HepG2 (cell line): ENCODE measurements around the gene CELF2. TPM values are rescaled to one million over a fixed set of nuclear protein-coding genes. Genes with fewer than 3 reads are reported as not detected.
A peak's percentile ranks its signal among the peaks of the same experiment; 100 is the strongest.

Experiments
- ATAC-seq: fragments of 200-7000 bp; cut with Tn5 transposase; 3 replicates; pipeline ENCODE4 v1.9.1; 2020; ENCODE audit warnings: mild to moderate bottlenecking, moderate library complexity
- BruUV-seq: library from RNA; stranded (reverse); fragments of 400-500 nt; replicated peaks from 2 replicates; lab custom pipeline; 2021; lab: Mats Ljungman, UMichigan
- CTCF ChIA-PET: fragments of 300-600 bp; formaldehyde crosslinking; extraction: SDS; loops from one replicate; lab custom pipeline; 2021; ENCODE audit warnings: low total read pairs, inconsistent platforms, low intra/inter-chr PET ratio; lab: Yijun Ruan, JAX
- POLR2A ChIA-PET: fragments of 350-600 bp; sonication (Branson Sonifier 250); formaldehyde crosslinking; loops from one replicate; lab custom pipeline; 2020; ENCODE audit warnings: antibody characterized with exemption, inconsistent platforms; lab: Yijun Ruan, JAX
- DNase-seq: peaks from one replicate; pipeline ENCODE4 v3.0.0-alpha.2; 2015; ENCODE audit warnings: low spot score
- FAIRE-seq: peaks from 3 replicates; lab custom pipeline; 2011; peaks lifted over from hg19 to GRCh38; lab: Jason Lieb, UNC
- H2AFZ ChIP-seq: one replicate; pipeline ENCODE4 v1.6.1; 2011; ENCODE audit warnings: low read length, inconsistent platforms
- H3K27ac ChIP-seq: fragments of 300-600 bp; 3 replicates; pipeline ENCODE4 v1.8.0; 2011; ENCODE audit warnings: mixed run types, mild to moderate bottlenecking, mixed read lengths, low read length, inconsistent platforms; ENCODE audit not compliant: insufficient read depth; ENCODE audit errors: extremely low read length
- H3K27me3 ChIP-seq, 2 experiments: fragments of 200-600 bp in 1 of 2; 2 replicates in 1 of 2; 3 replicates in 1 of 2; pipeline versions ENCODE4 v1.6.0 to v1.8.0; 2011; ENCODE audit warnings: low read length in 2 of 2, mild to moderate bottlenecking in 2 of 2, moderate library complexity in 2 of 2, inconsistent platforms in 1 of 2; ENCODE audit not compliant: insufficient read depth in 2 of 2, control insufficient read depth in 1 of 2
- H3K36me3 ChIP-seq, 2 experiments: fragments of 200-600 bp in 1 of 2; replicated peaks in 1 of 2; 2 replicates in 1 of 2; 3 replicates in 1 of 2; pipeline versions ENCODE4 v1.5.1 to v1.8.0; 2011; ENCODE audit warnings: low read length in 2 of 2, inconsistent platforms in 1 of 2; ENCODE audit not compliant: insufficient read depth in 2 of 2, control insufficient read depth in 1 of 2
- H3K4me1 ChIP-seq: 2 replicates; pipeline ENCODE4 v1.5.1; 2012; ENCODE audit warnings: low read length, inconsistent platforms; ENCODE audit not compliant: insufficient read depth
- H3K4me2 ChIP-seq: 2 replicates; pipeline ENCODE4 v1.6.0; 2011; ENCODE audit warnings: low read depth, low read length, inconsistent platforms
- H3K4me3 ChIP-seq, 3 experiments: fragments of 200-600 bp in 1 of 3; sonication (generic), shearing (Covaris generic) in 1 of 3; replicated peaks in 1 of 3; 2 replicates each; pipeline ENCODE4 v1.5.1; 2011 to 2016; ENCODE audit warnings: low read length in 3 of 3, inconsistent platforms in 2 of 3, low read depth in 2 of 3, mild to moderate bottlenecking in 2 of 3, control low read depth in 1 of 3, mixed read lengths in 1 of 3; ENCODE audit not compliant: insufficient read depth in 1 of 3
- H3K79me2 ChIP-seq: one replicate; pipeline ENCODE4 v1.6.1; 2011; ENCODE audit warnings: low read length, inconsistent platforms; ENCODE audit not compliant: insufficient read depth
- H3K9ac ChIP-seq: 2 replicates; pipeline ENCODE4 v1.6.0; 2011; ENCODE audit warnings: mild to moderate bottlenecking, low read depth, low read length, inconsistent platforms; ENCODE audit not compliant: insufficient read depth
- H3K9me3 ChIP-seq: 2 replicates; pipeline ENCODE4 v1.5.1; 2012; ENCODE audit warnings: mild to moderate bottlenecking, low read length
- H4K20me1 ChIP-seq: 2 replicates; pipeline ENCODE4 v1.6.0; 2011; ENCODE audit warnings: inconsistent platforms, mild to moderate bottlenecking, low read length, moderate library complexity; ENCODE audit not compliant: insufficient read depth
- CAMTA2 ChIP-seq: sonication (generic); formaldehyde crosslinking; IDR thresholded peaks from 2 replicates; pipeline ENCODE4 v1.4.0; 2020; ENCODE audit warnings: mild to moderate bottlenecking, missing genetic modification reagents, borderline replicate concordance
- CBX1 ChIP-seq: IDR thresholded peaks from one replicate; pipeline ENCODE4 v1.6.1; 2016; ENCODE audit warnings: antibody characterized with exemption, low read depth
- MAFK ChIP-seq, 2 experiments: IDR thresholded peaks in 1 of 2; conservative IDR thresholded peaks in 1 of 2; 2 replicates each; pipeline ENCODE4 v1.6.1; 2011; ENCODE audit warnings: improper control_type of control experiment in 2 of 2, low read length in 2 of 2
- SMC3 ChIP-seq: IDR thresholded peaks from 2 replicates; pipeline ENCODE4 v1.6.1; 2011; ENCODE audit warnings: low read length, improper control_type of control experiment
- SOX5 ChIP-seq: IDR thresholded peaks from 2 replicates; pipeline ENCODE4 v1.6.1; 2016; ENCODE audit warnings: borderline replicate concordance
- STAG1 ChIP-seq: sonication (generic); formaldehyde crosslinking; IDR thresholded peaks from 2 replicates; pipeline ENCODE4 v1.4.0; 2020; ENCODE audit warnings: missing genetic modification reagents
- ZNF777 ChIP-seq: sonication (generic); formaldehyde crosslinking; IDR thresholded peaks from 2 replicates; pipeline ENCODE4 v1.4.0; 2020; ENCODE audit warnings: missing genetic modification reagents
- ZNF788 ChIP-seq: sonication (generic); formaldehyde crosslinking; IDR thresholded peaks from 2 replicates; pipeline ENCODE4 v1.5.0; 2020; ENCODE audit warnings: mild to moderate bottlenecking, missing genetic modification reagents, borderline replicate concordance
- WGBS: methylation state at CpG from one replicate; pipeline ENCODE4 v1.1.6; 2017; ENCODE audit warnings: low lambda C conversion rate; 5-methylcytosine and 5-hydroxymethylcytosine counted together
- in situ Hi-C: cut with HindIII; loops from 2 replicates; pipeline ENCODE4 v1.10.0; 2017; ENCODE audit warnings: low pct_unique_long_range_greater_than_20kb; ENCODE audit not compliant: extremely low pct_ligation_motif_present
- intact Hi-C: fragments of 100-400 bp; cut with micrococcal nuclease; formaldehyde crosslinking; loops from one replicate; pipeline ENCODE4 v1.10.0; 2022; ENCODE audit not compliant: unreplicated experiment
- polyA plus RNA-seq, 8 experiments: library from polyadenylated mRNA; depleted of rRNA in 3 of 8; stranded (reverse) in 7 of 8; unstranded in 1 of 8; fragments of >200 nt; fragmentation: Illumina TruSeq in 4 of 8; extraction: Trizol in 4 of 8; gene quantifications; 2 replicates each; pipeline versions ENCODE4 v1.2.1 to v1.2.3, GENCODE V29; 2011 to 2016; ENCODE audit warnings: low read depth in 4 of 8, missing spikeins in 1 of 8, mixed read lengths in 1 of 8; ENCODE audit not compliant: insufficient read depth in 1 of 8
- total RNA-seq, 5 experiments: library from RNA; depleted of rRNA; stranded (reverse); fragments of >200 nt; fragmentation: Illumina TruSeq; extraction: Trizol; gene quantifications; 2 replicates each; pipeline ENCODE4 v1.2.3, GENCODE V29; 2016; ENCODE audit warnings: low read depth in 1 of 5
- TF ChIP-seq, protein P1 (sequence below): sonication (generic); formaldehyde crosslinking; IDR thresholded peaks from 2 replicates; pipeline ENCODE4 v1.5.0; 2020; ENCODE audit warnings: mild to moderate bottlenecking, missing genetic modification reagents, moderate library complexity

CELF2 gene
- total and polyA plus RNA-seq, 2 of the 13 experiments (the other 11 are each of a cell fraction or from before 2014, with no cell fraction given), result not detected

DNA sequence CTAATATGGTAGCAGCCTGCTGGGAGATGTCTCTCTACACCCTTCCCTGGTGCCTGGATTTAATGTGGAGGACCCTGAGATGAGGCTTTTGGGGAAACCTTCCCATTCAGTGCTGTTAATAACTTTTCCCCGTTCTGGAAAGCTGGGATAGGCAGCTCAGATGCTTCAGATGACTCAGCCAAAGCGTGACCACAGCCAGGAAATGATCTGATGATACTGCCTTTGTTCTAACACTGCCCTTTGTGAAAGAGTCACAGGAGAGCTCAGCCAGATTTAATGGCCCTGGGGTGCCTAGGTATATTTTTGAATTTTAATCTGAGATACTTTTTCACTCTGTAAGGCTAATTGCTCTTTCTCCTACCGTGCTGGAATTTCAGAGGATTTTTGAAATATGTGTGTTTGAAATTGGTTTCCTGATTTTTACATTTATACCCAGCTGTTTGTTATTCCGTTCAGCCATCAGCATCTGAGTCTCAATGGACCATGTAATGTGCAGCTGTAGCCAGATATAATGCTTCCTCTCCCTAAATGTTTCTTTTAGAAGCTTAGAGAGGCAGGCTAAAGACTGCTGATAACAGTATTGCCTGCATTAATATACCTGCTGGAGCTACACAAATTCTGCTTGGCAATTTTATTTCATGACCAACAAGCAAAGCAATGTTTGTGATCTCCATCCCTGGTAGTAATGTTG lies 17.8 kb downstream of the CELF2 start (continued):
- TF ChIP-seq CAMTA2 (CRISPR knock-in tag), result no peak
- no peak for TF ChIP-seq ZNF777 (CRISPR knock-in tag)
- no peak for TF ChIP-seq ZNF788 (CRISPR knock-in tag)
- TF ChIP-seq MAFK (conservative IDR thresholded peaks at IDR 0.05 in 1 of 2, IDR thresholded peaks at IDR 0.05 in 1 of 2; ENCODE audit: low read length in 2 of 2), result no peak
- TF ChIP-seq SOX5 (CRISPR knock-in tag), result no peak

DNA sequence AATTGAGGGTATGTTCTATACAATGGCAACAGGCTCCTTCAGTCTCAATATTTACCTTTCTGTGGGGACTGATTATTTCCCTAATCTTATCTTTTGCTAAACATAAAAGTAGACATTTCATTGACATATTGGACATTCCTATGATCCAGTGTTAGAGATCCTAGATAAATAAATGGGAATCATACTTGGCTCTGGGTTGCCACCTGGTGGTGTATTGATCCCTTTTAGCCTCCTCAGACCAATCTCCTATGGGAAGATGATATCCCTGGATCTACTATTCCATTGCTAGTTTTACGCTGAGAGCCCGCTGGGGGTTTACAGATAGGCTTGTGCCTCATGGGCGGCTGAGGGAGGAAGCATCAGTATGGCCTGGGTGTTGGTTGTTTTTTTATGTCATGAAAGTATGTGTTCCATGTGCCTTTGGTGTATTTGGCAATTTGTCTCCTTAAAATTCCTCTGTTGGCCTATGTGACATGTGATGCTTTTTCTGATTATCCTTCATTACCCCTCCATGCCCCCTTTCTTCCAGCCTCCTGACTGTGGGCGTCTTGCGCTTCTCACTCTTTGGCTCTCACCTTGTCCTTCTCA lies 18.8 kb downstream of the CELF2 start:
- peak; percentile 11 for DNase-seq
- no peaks in the 10 kb centered on the region for H4K20me1 ChIP-seq
- CTCF ChIA-PET, result interaction anchor here (1.3 to 2.6 kb wide), 2 partner anchors 1694 to 1705 kb away, joined by 5 to 13 read pairs; no protein-coding TSS in a partner anchor
- intact Hi-C loops, result loop anchor here (1.0 kb wide), 1 partner anchor 1693 kb away; no protein-coding TSS in a partner anchor
- no peaks in the 10 kb centered on the region for H3K9me3 ChIP-seq
- no peaks in the 10 kb centered on the region for H3K27me3 ChIP-seq
- POLR2A ChIA-PET, result no interaction called here
- no TSS peak for BruUV-seq
- H3K27ac ChIP-seq, result no peak overlapping the region
- in situ Hi-C loops, result loop anchor here (5.0 kb wide), 1 partner anchor 1704 kb away; no protein-coding TSS in a partner anchor
- TF ChIP-seq STAG1 (peak; percentile 60), CBX1 (no peak), SMC3 (peak; percentile 38)
- TF ChIP-seq, protein P1, sequence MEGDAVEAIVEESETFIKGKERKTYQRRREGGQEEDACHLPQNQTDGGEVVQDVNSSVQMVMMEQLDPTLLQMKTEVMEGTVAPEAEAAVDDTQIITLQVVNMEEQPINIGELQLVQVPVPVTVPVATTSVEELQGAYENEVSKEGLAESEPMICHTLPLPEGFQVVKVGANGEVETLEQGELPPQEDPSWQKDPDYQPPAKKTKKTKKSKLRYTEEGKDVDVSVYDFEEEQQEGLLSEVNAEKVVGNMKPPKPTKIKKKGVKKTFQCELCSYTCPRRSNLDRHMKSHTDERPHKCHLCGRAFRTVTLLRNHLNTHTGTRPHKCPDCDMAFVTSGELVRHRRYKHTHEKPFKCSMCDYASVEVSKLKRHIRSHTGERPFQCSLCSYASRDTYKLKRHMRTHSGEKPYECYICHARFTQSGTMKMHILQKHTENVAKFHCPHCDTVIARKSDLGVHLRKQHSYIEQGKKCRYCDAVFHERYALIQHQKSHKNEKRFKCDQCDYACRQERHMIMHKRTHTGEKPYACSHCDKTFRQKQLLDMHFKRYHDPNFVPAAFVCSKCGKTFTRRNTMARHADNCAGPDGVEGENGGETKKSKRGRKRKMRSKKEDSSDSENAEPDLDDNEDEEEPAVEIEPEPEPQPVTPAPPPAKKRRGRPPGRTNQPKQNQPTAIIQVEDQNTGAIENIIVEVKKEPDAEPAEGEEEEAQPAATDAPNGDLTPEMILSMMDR, result peak; percentile 44; the same call in 1 of the 2 replicates
- TF ChIP-seq, all 625 proteins: peak for 3
- no peaks in the 10 kb centered on the region for H3K36me3 ChIP-seq
- no peak overlapping the region for H3K9ac ChIP-seq
- H2AFZ ChIP-seq, result no peak overlapping the region
- peak; percentile 56 for FAIRE-seq
- H3K4me1 ChIP-seq, result no peaks in the 10 kb centered on the region
- peak; percentile 82 for ATAC-seq
- H3K4me2 ChIP-seq, result no peak overlapping the region
- no peak overlapping the region for H3K4me3 ChIP-seq
- no peaks in the 10 kb centered on the region for H3K79me2 ChIP-seq
- 31% methylated on average over 5 of the region's 5 CpGs for WGBS
